Epithelial cell of proximal tubule (primary cell): Measurements from ENCODE around the gene C8A. TPM values are rescaled to one million over a fixed set of nuclear protein-coding genes. Genes with fewer than 3 reads are reported as not detected.

Experiments
- DNase-seq: peaks from one replicate; pipeline ENCODE4 v3.0.0-alpha.2; 2011; ENCODE audit warnings: low read depth
- H3K4me3 ChIP-seq: 2 replicates; pipeline ENCODE4 v1.5.1; 2011; ENCODE audit warnings: low read depth, mild to moderate bottlenecking, low read length
- total RNA-seq: library from RNA; depleted of rRNA; stranded (reverse); fragments of >200 nt; gene quantifications from 2 replicates; pipeline ENCODE4 v1.2.3, GENCODE V29; 2015
- TF ChIP-seq, protein P1 (sequence below): conservative IDR thresholded peaks from 2 replicates; pipeline ENCODE4 v1.5.1; 2012; ENCODE audit warnings: low read depth, mild to moderate bottlenecking, low read length

C8A gene
- total RNA-seq, 1 donor from 2014 or later: not detected

GRCh38 chr1:56920591-56921001 is 66.0 kb downstream of the C8A start:
- no peak for DNase-seq
- TF ChIP-seq, protein P1, sequence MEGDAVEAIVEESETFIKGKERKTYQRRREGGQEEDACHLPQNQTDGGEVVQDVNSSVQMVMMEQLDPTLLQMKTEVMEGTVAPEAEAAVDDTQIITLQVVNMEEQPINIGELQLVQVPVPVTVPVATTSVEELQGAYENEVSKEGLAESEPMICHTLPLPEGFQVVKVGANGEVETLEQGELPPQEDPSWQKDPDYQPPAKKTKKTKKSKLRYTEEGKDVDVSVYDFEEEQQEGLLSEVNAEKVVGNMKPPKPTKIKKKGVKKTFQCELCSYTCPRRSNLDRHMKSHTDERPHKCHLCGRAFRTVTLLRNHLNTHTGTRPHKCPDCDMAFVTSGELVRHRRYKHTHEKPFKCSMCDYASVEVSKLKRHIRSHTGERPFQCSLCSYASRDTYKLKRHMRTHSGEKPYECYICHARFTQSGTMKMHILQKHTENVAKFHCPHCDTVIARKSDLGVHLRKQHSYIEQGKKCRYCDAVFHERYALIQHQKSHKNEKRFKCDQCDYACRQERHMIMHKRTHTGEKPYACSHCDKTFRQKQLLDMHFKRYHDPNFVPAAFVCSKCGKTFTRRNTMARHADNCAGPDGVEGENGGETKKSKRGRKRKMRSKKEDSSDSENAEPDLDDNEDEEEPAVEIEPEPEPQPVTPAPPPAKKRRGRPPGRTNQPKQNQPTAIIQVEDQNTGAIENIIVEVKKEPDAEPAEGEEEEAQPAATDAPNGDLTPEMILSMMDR: no peak
- H3K4me3 ChIP-seq: no peak overlapping the region

GRCh38 chr1:56921479-56921878 is 66.9 kb downstream of the C8A start:
- DNase-seq: no peak
- TF ChIP-seq, protein P1: no peak
- H3K4me3 ChIP-seq: no peak overlapping the region

DNA sequence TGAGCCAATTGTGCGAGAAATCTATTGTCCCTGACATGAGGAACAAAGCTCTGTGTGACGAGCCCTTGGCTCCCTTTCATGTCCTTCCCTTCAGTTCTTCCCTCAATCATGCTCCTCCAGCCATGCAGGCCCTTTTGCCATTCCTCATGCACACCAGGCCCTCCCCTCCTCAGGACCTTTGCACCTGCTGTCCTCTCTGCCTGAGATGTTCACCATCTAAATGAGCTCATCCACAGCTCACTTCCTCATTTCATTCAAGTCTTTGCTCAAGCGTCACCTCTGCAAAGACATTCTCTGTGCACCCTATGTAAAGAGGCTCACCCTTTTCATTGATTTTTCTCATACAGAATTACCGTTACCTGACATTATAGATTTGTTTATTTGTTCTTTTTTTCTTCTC is 67.5 kb downstream of the C8A start:
- no peak overlapping the region for H3K4me3 ChIP-seq
- TF ChIP-seq, protein P1: no peak
- DNase-seq: no peak

GRCh38 chr1:56922507-56922906 is 67.9 kb downstream of the C8A start:
- TF ChIP-seq, protein P1: no peak
- no peak for DNase-seq
- H3K4me3 ChIP-seq: no peak overlapping the region

DNA sequence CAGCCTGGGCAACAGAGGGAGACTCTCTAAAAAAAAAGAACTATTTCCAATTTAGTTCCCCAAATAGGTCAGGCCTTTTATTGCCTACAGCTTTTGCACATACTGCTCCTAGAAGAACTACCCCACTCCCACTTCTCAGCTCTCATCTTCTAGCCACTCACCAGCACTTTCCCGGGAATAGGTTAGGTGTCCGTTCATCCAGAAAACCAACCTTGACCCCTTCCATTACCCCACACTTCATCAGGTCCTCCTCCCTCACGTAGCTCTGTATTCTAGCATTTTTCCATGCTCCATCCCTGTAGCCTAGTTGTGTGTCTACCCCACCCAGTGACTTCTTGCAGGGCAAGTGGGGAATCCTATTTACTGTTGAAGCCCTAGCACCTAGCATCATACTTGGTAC is 68.6 kb downstream of the C8A start:
- DNase-seq: no peak
- H3K4me3 ChIP-seq: no peak overlapping the region
- TF ChIP-seq, protein P1: no peak

GRCh38 chr1:56924116-56924515 is 69.5 kb downstream of the C8A start:
- no peak for DNase-seq
- H3K4me3 ChIP-seq: no peak overlapping the region
- TF ChIP-seq, protein P1: no peak

- TF ChIP-seq, protein P1: no peak
- no peak for DNase-seq
- no peak overlapping the region for H3K4me3 ChIP-seq
These were observed 70.6 kb downstream of the C8A start for GRCh38 chr1:56925193-56925592.
